ENCODE results near the gene SEPTIN12. TPM values are rescaled to one million over a fixed set of nuclear protein-coding genes. Genes with fewer than 3 reads are reported as not detected.

The SEPTIN12 gene
- polyA plus RNA-seq, 1 experiment, result not detected

GRCh38 chr16:4750896-4751295 is 37.2 kb downstream of the SEPTIN12 start:
- H3K36me3 ChIP-seq (ENCODE audit: control insufficient read depth, insufficient read depth, low read length), result peaks cover 25% of the 10 kb centered on the region
- TF ChIP-seq, protein P1, sequence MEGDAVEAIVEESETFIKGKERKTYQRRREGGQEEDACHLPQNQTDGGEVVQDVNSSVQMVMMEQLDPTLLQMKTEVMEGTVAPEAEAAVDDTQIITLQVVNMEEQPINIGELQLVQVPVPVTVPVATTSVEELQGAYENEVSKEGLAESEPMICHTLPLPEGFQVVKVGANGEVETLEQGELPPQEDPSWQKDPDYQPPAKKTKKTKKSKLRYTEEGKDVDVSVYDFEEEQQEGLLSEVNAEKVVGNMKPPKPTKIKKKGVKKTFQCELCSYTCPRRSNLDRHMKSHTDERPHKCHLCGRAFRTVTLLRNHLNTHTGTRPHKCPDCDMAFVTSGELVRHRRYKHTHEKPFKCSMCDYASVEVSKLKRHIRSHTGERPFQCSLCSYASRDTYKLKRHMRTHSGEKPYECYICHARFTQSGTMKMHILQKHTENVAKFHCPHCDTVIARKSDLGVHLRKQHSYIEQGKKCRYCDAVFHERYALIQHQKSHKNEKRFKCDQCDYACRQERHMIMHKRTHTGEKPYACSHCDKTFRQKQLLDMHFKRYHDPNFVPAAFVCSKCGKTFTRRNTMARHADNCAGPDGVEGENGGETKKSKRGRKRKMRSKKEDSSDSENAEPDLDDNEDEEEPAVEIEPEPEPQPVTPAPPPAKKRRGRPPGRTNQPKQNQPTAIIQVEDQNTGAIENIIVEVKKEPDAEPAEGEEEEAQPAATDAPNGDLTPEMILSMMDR (IDR thresholded peaks at IDR 0.05; ENCODE audit: insufficient read depth, low read depth, low read length), result no peak
- DNase-seq (ENCODE audit: low read depth), result no peak
- no peak overlapping the region for H3K4me3 ChIP-seq (ENCODE audit: low read depth, low read length)
- H3K27me3 ChIP-seq (ENCODE audit: control insufficient read depth, insufficient read depth, low read length), result no peaks in the 10 kb centered on the region
- CTCF ChIA-PET, result no interaction called here
- POLR2A ChIA-PET, result no interaction called here

GRCh38 chr16:4749700-4750257 is 38.4 kb downstream of the SEPTIN12 start:
- TF ChIP-seq, protein P1 (IDR thresholded peaks at IDR 0.05; ENCODE audit: insufficient read depth, low read depth, low read length), result no peak
- DNase-seq (ENCODE audit: low read depth), result no peak
- no peak overlapping the region for H3K4me3 ChIP-seq (ENCODE audit: low read depth, low read length)
- CTCF ChIA-PET, result no interaction called here
- POLR2A ChIA-PET, result no interaction called here
- H3K27me3 ChIP-seq (ENCODE audit: control insufficient read depth, insufficient read depth, low read length), result no peaks in the 10 kb centered on the region
- H3K36me3 ChIP-seq (ENCODE audit: control insufficient read depth, insufficient read depth, low read length), result peaks cover 21% of the 10 kb centered on the region

GRCh38 chr16:4748682-4749411 is 39.3 kb downstream of the SEPTIN12 start:
- Histone ChIP-seq H3K4me3 (ENCODE audit: low read depth, low read length) (no peak overlapping the region), H3K36me3 (ENCODE audit: control insufficient read depth, insufficient read depth, low read length) (peaks cover 21% of the 10 kb centered on the region), H3K27me3 (ENCODE audit: control insufficient read depth, insufficient read depth, low read length) (no peaks in the 10 kb centered on the region)
- TF ChIP-seq, protein P1 (IDR thresholded peaks at IDR 0.05; ENCODE audit: insufficient read depth, low read depth, low read length), result no peak
- CTCF ChIA-PET, result no interaction called here
- POLR2A ChIA-PET, result no interaction called here
- DNase-seq (ENCODE audit: low read depth), result no peak

DNA sequence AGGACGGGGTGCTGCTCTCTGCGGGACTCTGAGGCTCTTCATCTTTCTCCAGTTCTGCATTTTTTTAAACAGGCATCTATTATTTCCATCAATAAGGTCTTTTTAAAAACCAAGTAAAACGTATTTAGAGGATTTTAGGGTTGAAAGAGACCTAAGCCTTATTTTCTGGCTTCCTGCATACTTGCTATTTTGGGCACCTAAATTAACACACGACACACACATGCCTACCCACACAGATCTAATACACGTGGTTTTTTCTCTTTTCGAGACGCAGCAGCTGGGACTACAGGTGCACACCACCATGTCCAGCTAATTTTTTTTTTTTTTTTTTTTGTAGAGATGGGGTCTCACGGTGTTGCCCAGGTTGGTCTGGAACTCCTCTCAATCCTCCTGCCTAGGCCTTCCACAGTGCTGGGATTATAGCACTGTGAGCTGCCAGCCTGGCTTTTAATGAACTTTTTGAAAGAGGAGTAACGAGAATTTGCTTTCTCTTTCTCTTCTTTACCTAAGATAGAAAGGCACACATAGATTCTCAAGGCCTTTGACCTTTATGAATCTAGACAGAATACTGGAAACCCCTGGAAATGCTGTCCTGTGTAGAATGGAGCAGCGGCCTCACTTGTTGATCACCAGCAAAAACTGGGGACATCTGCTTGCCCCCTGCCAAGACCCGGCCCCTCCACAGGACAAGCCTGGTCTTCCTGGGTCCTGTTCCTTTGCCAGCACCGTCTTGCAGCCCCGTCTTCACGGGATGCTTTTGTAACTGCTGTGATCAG is 40.1 kb downstream of the SEPTIN12 start:
- H3K27me3 ChIP-seq (ENCODE audit: control insufficient read depth, insufficient read depth, low read length), result no peaks in the 10 kb centered on the region
- no peak overlapping the region for H3K4me3 ChIP-seq (ENCODE audit: low read depth, low read length)
- POLR2A ChIA-PET, result no interaction called here
- CTCF ChIA-PET, result interaction anchor here (1.1 to 1.8 kb wide), 3 partner anchors 11 to 208 kb away, joined by 3 to 5 read pairs (median 3); no protein-coding TSS in a partner anchor
- TF ChIP-seq, protein P1 (IDR thresholded peaks at IDR 0.05; ENCODE audit: insufficient read depth, low read depth, low read length), result no peak
- no peak for DNase-seq (ENCODE audit: low read depth)
- peaks cover 19% of the 10 kb centered on the region for H3K36me3 ChIP-seq (ENCODE audit: control insufficient read depth, insufficient read depth, low read length)

DNA sequence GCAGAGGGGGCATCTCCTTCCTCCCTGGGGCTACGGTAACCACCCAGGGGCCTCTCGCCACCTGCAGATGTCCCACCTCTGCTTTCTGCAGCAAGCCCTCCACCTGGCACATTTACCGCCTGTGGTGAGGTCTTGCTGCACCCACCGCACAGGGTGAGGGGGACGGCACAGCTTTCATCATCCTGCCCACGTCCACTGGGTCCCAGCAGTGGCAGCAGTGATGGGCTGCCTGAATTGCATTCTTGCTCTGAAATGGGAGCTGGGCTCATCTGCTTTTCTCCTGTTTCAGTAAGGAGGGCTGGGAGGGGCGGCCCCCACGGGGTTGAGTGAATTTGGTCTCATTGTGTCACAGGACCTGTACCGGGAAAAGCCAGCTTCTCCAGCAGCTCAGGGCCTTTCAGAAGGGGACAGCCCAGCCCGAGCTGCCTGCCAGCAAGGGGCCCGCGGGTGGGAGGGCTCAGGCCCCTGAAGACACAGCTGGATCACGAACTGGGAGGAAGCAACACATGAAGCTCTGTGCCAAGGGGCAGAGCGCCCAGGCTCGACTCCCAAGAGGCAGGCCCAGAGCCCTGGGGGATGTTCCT is 41.1 kb downstream of the SEPTIN12 start:
- ChIA-PET CTCF (interaction anchor here (1.1 to 1.8 kb wide), 3 partner anchors 10 to 209 kb away, joined by 3 to 5 read pairs (median 3); no protein-coding TSS in a partner anchor), POLR2A (no interaction called here)
- H3K4me3 ChIP-seq (ENCODE audit: low read depth, low read length), result no peak overlapping the region
- no peak for DNase-seq (ENCODE audit: low read depth)
- TF ChIP-seq, protein P1 (IDR thresholded peaks at IDR 0.05; ENCODE audit: insufficient read depth, low read depth, low read length), result no peak
- peaks cover 12% of the 10 kb centered on the region; the same call in 1 of the 2 replicates for H3K36me3 ChIP-seq (ENCODE audit: control insufficient read depth, insufficient read depth, low read length)
- no peaks in the 10 kb centered on the region for H3K27me3 ChIP-seq (ENCODE audit: control insufficient read depth, insufficient read depth, low read length)

All from BJ (cell line).